ENCODE results near the gene BRD3OS. TPM values are rescaled to one million over a fixed set of nuclear protein-coding genes. Genes with fewer than 3 reads are reported as not detected.

BRD3OS gene
- total and polyA plus RNA-seq, 2 of the 13 experiments (the other 11 are each of a cell fraction or from before 2014, with no cell fraction given), result 4.9 to 5.7 TPM

- TF ChIP-seq ELK4 (CRISPR knock-in tag; IDR thresholded peaks at IDR 0.05; ENCODE audit: borderline replicate concordance), result no peak
- peak; percentile 65 for TF ChIP-seq HNRNPLL (IDR thresholded peaks at IDR 0.05; ENCODE audit: low read depth, low read length, poor library complexity, severe bottlenecking)
- no peak for TF ChIP-seq ZNF569 (CRISPR knock-in tag; IDR thresholded peaks at IDR 0.05; ENCODE audit: borderline replicate concordance)
- no peak; a peak in 1 of 4 replicates for TF ChIP-seq EP300 (IDR thresholded peaks at IDR 0.05; ENCODE audit: low read depth in 2 of 2, low read length in 2 of 2)
- no peak for TF ChIP-seq EP300 (CRISPR knock-in tag; IDR thresholded peaks at IDR 0.05; ENCODE audit: borderline replicate concordance)
- TF ChIP-seq CHD2 (IDR thresholded peaks at IDR 0.05; ENCODE audit: low read depth, low read length), result peak; percentile 46; the same call in 1 of the 2 replicates
- TF ChIP-seq ZSCAN31 (CRISPR knock-in tag; IDR thresholded peaks at IDR 0.05; ENCODE audit: low read depth), result no peak; the same call in 1 of the 2 replicates
- no peak for TF ChIP-seq NR2F2 (IDR thresholded peaks at IDR 0.05; ENCODE audit: borderline replicate concordance, low read depth)
- no peak for TF ChIP-seq ZNF816 (CRISPR knock-in tag; IDR thresholded peaks at IDR 0.05; ENCODE audit: borderline replicate concordance)
- TF ChIP-seq DMTF1 (CRISPR knock-in tag; IDR thresholded peaks at IDR 0.05), result 0 out of 2 replicates have a peak, but pooled peaks have one; percentile 59
- TF ChIP-seq ZNF646 (CRISPR knock-in tag; IDR thresholded peaks at IDR 0.05), result no peak
- peak; percentile 69 for TF ChIP-seq ZNF574 (CRISPR knock-in tag; IDR thresholded peaks at IDR 0.05)
Observed at GRCh38 chr9:134024828-134025605, at the start of gene BRD3OS (continued).
